GM18873 (cell line): Measurements from ENCODE around the gene CYP11A1.
"Not testable (repeated sequence)": the region's sequence is repeated elsewhere in the genome, so short reads cannot be mapped to it uniquely, and the experiment has no call there.

Experiments used
- ATAC-seq: cut with Tn5 transposase; IDR thresholded peaks from one replicate; pipeline ENCODE4 v1.9.1; 2021; ENCODE audit warnings: mild to moderate bottlenecking, moderate library complexity, moderate number of reproducible peaks; ENCODE audit not compliant: unreplicated experiment, low FRiP score

CYP11A1 gene

DNA sequence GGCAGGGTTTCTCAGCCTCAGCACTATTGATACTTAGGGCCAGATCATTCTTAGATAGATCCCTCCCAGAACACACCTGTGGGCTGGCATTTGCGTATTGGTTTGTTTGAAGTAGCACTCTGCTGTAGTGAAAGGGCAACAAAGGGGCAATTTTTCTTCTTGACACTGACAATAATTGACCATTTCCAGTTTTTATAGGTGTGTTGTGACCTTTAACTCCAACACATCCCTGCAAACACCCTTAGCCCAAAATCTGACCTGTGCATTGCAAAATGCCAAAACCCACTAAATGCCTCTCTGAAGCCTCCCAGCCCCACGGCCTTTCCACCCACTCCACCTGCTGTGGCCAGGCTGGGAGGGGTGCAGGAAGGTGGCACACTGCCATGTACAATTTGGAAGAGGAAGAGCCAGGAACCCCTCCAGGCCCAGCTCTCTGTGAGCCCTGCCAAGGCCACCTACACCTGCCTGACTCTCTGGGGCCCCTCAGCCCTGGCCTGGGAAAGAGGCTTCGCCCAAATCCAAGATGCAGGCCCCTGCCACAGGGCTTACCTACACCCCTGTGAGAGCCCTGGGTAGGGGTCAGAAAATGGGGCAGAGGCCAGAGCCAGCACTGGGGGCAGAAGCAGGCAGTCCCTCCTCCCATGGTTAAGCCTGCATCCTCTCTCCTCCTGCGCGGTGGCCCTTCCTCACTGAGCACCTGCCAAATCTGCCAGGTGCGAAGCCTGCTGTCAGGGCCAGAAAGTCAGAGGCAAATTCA, 9.6 kb upstream of the CYP11A1 start:
- no peak for ATAC-seq

- ATAC-seq = no peak
These were observed 8.8 kb upstream of the CYP11A1 start for GRCh38 chr15:74376226-74376625.

- ATAC-seq = no peak
These were observed 7.9 kb upstream of the CYP11A1 start for GRCh38 chr15:74375303-74375693.

DNA sequence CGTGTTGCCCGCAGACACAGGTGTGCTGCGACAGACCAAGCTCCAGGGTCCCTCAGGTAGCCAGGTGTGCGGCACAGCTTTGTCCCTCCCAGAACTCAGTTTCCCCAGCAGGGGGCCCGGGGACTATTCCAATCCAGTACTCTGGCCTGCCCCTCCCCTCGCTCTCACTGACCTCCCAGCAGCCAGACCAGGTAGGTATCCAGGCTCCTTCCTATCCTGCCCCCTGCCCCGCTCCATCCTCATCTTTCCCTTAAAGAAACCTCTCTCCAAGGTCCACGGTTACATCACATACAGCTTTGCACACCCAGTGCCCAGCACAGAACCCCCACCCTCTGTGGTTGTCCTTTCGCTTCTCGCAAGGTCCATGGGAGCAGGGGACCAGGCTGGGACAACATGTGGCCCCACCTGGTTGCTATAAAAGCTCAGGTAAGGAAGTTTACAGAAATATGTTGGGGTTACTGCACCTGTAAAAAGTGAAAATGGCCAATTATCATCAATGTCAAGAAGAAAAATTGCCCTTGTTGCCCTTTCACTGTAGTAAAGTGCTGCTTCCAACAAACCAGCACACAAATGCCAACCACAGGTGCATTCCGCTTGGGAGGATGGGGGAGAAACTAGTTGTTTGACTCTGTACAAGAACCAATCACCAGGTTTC, 7.3 kb upstream of the CYP11A1 start:
- peak; percentile 17 for ATAC-seq

- peak; percentile 52 for ATAC-seq
These were observed 6.5 kb upstream of the CYP11A1 start for GRCh38 chr15:74373731-74374647.

DNA sequence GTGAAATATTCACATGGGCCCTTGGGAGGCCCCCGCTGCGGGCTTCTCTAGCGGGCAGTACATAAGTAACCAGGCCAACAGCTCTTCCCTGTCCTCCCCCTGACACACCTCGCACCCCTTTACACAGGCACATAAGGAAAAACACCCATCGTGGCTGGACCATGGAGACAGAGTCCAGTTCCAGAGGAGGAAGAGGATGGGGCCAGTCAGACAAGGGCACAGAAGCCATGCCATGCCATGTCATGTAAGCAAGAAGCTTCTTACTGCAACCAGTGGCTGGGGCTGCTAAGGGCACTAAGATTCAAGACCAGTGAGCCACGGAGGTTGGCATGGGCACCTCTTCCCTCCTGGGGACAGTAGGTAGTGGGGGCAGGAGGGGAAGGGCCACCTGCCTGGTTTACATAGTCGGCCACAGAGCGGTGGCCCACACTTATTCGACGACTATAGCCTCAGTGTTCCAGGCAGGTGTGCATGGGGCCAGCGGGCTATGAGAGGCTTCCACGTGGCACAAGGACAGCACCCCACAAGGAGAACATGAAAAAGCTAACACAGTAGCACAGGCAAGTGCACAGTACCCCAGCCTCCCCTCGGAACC, 5.7 kb upstream of the CYP11A1 start:
- ATAC-seq = peak; percentile 12

- no peak for ATAC-seq
These were observed 3.0 kb upstream of the CYP11A1 start for GRCh38 chr15:74370471-74370870.

DNA sequence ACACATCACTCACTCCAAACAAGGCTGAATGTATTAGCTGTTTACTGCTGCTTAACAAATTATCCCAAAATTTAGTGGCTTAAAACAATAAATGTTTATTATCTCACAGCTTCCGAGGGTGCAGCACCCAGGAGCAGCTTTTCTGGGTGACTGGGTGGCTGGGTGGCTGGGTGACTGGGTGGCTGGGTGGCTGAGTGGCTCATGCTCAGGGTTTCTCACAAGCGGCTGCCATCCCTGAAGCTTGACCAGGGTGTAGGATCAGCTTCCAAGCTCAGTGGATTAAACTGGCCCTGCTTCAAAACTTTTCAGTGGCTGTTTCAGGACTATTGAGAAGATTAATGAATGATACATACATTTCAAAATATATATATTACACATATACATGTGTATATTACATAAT, 2.3 kb upstream of the CYP11A1 start:
- no peak for ATAC-seq

DNA sequence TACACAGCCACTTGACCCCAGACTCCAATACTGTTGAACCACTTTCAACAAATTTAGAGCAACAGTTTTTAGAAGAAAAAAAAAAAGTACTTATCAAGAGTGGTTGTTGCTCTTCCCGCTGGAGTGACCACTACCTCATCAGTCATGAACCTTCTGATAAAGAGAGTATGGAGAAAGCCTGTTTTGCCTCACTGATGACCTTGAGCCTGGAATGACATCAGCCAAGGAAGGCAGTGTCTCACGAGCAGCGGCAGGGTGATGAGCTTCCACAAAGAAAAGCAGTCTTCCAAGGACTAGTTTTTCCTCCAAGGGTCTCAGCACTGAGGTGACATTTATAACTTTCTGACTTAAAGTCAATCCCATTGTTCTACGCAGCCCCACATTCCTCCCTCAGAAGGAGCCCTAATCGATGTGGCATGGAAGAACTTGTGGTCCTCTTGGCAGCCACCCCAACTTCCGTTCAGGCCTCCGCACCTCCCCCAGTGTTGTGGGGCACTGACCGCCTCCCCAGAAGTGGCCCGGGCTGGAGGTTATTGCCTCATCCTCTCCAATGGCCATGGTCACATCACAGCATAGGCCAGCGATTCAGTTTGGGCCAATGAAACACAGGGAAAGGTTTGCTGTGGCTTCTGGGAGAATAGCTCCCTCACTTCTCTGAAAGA, 1.8 kb upstream of the CYP11A1 start:
- ATAC-seq = no peak

DNA sequence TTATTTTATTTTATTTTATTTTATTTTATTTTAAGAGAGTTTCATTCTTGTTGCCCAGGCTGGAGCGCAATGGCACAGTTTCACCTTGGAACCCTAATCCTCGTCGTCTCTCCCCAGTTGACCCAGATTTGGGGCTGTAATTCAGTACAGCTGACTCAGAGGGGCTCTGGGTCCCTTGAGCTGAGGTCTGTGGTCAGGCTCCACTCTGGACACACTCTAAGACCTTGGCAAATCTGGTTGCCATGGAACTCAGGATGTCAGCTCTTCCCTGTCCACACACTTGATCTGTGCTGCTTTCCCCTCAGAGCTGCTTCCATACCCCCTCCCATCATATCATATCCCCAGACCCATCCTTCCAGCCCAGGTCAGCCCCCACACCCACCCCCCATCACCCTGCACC, 675 bp upstream of the CYP11A1 start:
- no peak for ATAC-seq

DNA sequence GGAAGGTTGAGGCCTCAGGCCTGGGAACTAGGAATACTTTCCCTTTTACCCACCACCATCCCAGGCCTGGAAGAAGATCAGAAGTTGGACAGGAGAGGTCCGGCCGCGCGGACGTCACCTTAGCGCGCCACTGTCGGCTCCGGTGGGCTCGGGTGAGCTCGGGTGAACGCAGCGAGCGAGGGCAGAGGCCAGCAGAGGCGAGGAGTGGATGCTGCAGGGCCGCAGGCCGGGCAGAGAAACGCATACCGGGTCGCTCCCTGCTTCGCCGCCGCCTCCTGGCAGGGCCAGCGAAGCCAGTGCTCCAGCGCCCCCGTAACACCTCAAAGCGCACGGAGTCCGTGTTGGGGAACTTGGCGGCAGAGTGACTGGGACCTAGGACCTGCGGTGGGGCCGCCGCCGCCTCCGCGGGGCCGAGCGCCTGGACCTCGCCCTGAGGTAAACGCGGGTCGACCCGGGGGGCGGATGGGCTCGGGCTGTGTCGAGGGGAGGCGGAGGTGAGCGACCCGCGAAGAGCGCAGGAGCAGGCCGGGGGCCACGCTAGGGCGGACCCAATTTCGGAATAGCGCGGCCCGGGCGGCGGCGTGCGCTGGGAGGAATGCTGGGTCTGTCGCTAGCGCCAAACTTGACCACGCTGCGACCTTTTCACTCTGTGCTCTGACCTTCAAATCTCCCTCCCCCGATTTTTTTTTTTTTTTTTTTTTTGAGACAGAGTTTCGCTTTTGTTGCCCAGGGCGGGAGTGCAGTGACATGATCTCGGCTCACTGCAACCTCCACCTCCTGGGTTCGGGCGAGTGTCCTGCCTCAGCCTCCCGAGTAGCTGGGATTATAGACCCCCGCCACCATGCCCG, 1.6 kb downstream of the CYP11A1 start:
- ATAC-seq = no peak

GRCh38 chr15:74364936-74365597, 2.4 kb downstream of the CYP11A1 start:
- ATAC-seq = no peak

- ATAC-seq = no peak
These were observed 5.0 kb downstream of the CYP11A1 start for GRCh38 chr15:74362482-74362881.

- ATAC-seq = not testable (repeated sequence)
These were observed 6.6 kb downstream of the CYP11A1 start for GRCh38 chr15:74360855-74361254.

- not testable (repeated sequence) for ATAC-seq
These were observed 8.1 kb downstream of the CYP11A1 start for GRCh38 chr15:74359376-74359775.

GRCh38 chr15:74357514-74357913, 9.9 kb downstream of the CYP11A1 start:
- not testable (repeated sequence) for ATAC-seq

- not testable (repeated sequence) for ATAC-seq
These were observed 11.4 kb downstream of the CYP11A1 start for GRCh38 chr15:74356050-74356449.

- ATAC-seq = not testable (repeated sequence)
These were observed 13.5 kb downstream of the CYP11A1 start for GRCh38 chr15:74353992-74354391.
